Measurements from ENCODE around the gene PRKG1.

The PRKG1 gene

DNA sequence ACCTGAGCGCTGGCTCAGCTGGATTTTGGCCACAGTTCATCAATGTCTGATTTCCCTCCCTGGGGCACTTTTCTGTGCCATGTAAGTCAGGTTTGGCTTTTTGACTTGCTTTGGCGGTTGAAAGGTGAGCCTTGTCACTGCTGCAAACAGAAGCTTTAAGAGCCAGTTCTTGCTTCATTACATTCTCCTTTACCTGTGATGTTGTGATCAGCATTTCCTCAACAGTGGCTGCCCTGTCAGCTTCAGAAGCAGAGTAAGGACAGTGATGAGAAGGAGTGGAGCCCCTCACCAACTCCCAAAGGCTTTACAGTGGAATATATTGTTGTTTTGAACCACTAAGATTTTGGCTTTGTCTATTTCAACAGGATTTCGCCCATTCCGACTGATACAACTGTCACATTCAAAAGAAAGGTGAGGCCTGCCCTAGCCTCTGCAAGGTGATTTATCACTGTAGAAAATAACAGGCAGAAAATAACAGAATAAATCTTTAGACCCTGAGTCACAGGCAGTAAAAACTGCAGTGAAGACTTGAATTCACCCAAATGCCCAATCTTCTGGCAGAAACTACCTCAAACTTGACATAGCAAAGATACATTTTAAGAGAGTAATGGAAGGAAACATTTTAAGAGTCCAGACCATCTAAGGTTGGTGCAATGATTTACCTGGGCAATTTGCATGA lies 1226.5 kb downstream of the PRKG1 start:
- TF ChIP-seq, protein P1, sequence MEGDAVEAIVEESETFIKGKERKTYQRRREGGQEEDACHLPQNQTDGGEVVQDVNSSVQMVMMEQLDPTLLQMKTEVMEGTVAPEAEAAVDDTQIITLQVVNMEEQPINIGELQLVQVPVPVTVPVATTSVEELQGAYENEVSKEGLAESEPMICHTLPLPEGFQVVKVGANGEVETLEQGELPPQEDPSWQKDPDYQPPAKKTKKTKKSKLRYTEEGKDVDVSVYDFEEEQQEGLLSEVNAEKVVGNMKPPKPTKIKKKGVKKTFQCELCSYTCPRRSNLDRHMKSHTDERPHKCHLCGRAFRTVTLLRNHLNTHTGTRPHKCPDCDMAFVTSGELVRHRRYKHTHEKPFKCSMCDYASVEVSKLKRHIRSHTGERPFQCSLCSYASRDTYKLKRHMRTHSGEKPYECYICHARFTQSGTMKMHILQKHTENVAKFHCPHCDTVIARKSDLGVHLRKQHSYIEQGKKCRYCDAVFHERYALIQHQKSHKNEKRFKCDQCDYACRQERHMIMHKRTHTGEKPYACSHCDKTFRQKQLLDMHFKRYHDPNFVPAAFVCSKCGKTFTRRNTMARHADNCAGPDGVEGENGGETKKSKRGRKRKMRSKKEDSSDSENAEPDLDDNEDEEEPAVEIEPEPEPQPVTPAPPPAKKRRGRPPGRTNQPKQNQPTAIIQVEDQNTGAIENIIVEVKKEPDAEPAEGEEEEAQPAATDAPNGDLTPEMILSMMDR (IDR thresholded peaks at IDR 0.05; ENCODE audit: low read depth, low read length), result no peak
- Histone ChIP-seq H3K27ac (no peak overlapping the region), H3K36me3 (no peaks in the 10 kb centered on the region), H3K27me3 (ENCODE audit: insufficient read depth, low read depth, severe bottlenecking) (no peaks in the 10 kb centered on the region), H3K4me3 (ENCODE audit: low read depth, low read length) (no peak overlapping the region), H3K9me3 (ENCODE audit: severe bottlenecking) (no peaks in the 10 kb centered on the region)
- no peak for DNase-seq

DNA sequence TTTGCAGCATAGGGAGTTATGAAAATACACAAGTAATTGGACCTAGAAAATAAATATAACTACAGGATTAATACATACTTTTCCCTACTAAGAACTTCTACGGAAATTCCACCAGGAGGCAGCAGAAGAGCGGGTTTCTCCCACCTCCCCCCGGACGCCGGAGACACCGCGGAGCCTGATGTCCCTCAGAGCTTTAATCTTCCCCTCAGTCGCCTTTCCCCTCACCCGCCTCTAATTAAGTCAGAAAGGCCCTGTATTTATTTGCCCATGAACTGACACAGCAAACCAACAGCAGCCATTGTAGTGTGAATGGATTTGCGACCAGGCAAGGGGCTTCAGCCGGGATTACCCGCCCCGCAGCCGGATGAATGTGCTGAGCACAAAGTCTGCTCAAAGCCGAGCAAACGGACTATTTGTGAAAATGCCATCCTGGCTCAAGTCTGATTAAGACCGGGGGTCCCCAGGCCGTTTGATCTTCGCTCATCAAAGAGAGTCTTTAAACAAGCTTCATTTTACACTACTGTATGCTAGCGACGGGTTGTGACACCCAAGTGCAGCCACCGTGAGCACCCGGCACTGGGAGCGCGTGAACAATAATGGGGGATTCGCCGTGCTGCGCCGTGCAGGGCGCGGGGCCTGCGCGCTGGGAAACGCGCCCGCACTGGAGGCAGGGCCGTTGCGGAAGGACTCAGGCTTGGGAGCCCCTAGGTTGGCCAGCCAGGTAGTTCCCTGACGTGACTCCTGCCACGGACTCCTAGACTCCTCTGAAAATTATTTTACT lies 1234.2 kb downstream of the PRKG1 start:
- TF ChIP-seq, protein P1 (IDR thresholded peaks at IDR 0.05; ENCODE audit: low read depth, low read length), result peak; percentile 34; the same call in 1 of the 2 replicates
- DNase-seq, result peak; percentile 50
- Histone ChIP-seq H3K36me3 (no peaks in the 10 kb centered on the region), H3K27ac (no peak overlapping the region), H3K4me3 (ENCODE audit: low read depth, low read length) (peak overlapping the region; percentile 36), H3K27me3 (ENCODE audit: insufficient read depth, low read depth, severe bottlenecking) (peaks cover 22% of the 10 kb centered on the region), H3K9me3 (ENCODE audit: severe bottlenecking) (no peaks in the 10 kb centered on the region)

DNA sequence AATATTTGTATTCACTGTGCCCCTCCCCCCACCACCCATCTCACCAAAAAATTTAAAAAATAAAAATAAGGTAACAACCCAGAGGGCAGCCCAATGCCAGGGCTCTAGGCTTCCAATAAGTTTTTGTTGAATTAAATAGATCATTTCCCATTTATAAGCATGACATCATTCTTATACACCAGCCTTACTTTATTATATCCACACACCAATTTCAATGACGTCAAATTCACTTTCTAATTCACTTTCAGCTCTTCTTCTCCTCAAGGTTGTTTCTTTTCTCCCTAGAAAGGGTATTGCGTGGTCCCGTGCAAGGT lies 1238.6 kb downstream of the PRKG1 start:
- Histone ChIP-seq H3K9me3 (ENCODE audit: severe bottlenecking) (no peaks in the 10 kb centered on the region), H3K27ac (no peak overlapping the region), H3K36me3 (no peaks in the 10 kb centered on the region), H3K27me3 (ENCODE audit: insufficient read depth, low read depth, severe bottlenecking) (peaks cover 42% of the 10 kb centered on the region), H3K4me3 (ENCODE audit: low read depth, low read length) (no peak overlapping the region)
- TF ChIP-seq, protein P1 (IDR thresholded peaks at IDR 0.05; ENCODE audit: low read depth, low read length), result no peak
- DNase-seq, result no peak

DNA sequence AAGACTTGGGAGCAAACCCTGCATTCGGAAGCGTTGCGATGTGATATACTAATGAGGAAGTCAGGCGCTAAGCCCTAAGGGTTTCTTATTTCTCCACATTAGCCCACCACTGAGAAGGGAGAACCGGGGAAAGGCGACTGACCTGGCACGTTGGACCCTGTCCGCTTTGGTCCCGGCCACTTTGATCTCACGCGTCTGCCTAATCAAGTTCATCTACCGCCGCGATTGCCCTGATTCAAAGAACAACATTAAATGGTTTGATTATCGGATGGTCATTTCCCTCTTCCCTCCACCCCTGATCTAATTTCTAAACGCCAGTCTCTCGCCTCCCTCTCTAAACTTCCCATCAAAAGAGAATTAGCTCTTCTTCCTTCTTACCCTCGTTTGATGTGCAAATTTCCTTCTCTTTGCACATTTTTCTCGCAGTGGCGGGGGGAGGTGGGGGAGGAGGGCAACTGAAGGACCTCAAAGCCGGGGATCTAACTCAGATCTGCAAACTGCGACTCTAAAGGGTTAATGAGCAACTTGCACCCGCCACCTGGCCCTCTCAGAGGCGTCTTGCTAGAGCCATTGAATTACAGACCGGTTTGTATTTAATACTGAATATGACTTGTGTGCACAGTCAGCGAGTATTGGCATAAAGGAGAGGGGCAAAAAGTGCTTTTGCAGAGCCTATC lies 1239.1 kb downstream of the PRKG1 start:
- no peak overlapping the region for H3K4me3 ChIP-seq (ENCODE audit: low read depth, low read length)
- no peak for DNase-seq
- H3K27ac ChIP-seq, result no peak overlapping the region
- H3K9me3 ChIP-seq (ENCODE audit: severe bottlenecking), result no peaks in the 10 kb centered on the region
- H3K36me3 ChIP-seq, result no peaks in the 10 kb centered on the region
- TF ChIP-seq, protein P1 (IDR thresholded peaks at IDR 0.05; ENCODE audit: low read depth, low read length), result no peak
- peaks cover 41% of the 10 kb centered on the region for H3K27me3 ChIP-seq (ENCODE audit: insufficient read depth, low read depth, severe bottlenecking)

DNA sequence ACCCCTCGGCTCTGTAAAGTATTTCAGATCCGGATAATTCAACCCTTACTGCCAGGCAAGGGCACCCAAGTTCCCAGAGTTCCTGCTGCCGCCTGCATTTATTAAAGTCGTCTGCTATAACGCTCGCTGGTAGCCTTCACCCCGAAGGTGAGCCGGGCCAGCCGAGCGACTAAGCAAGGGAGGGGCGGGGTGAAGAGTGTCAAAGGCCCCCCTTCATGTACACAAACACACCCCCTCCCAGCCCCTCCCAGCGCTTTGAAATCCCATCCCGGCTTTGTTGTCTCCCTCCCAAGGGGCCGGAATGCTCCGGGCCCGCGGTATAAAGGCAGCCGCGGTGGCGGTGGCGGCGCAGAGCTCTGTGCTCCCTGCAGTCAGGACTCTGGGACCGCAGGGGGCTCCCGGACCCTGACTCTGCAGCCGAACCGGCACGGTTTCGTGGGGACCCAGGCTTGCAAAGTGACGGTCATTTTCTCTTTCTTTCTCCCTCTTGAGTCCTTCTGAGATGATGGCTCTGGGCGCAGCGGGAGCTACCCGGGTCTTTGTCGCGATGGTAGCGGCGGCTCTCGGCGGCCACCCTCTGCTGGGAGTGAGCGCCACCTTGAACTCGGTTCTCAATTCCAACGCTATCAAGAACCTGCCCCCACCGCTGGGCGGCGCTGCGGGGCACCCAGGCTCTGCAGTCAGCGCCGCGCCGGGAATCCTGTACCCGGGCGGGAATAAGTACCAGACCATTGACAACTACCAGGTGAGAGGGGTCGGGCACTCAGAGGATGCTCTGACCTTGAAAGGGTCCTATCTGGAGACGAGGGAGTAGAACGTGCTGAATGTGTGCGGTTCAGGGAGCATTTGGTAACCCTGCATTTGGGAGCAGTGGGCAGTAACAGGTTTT lies 1239.9 kb downstream of the PRKG1 start, which contains the start of gene DKK1:
DKK1 (plus strand) TSS at position 349 of the 889 bp plus-strand sequence; CDS start at position 503, 154 bp downstream.
- H3K36me3 ChIP-seq, result no peaks in the 10 kb centered on the region
- peaks cover 33% of the 10 kb centered on the region for H3K27me3 ChIP-seq (ENCODE audit: insufficient read depth, low read depth, severe bottlenecking)
- no peak within 1 kb of the TSS for H3K27ac ChIP-seq
- TF ChIP-seq, protein P1 (IDR thresholded peaks at IDR 0.05; ENCODE audit: low read depth, low read length), result 0 out of 2 replicates have a peak, but pooled peaks have one; percentile 19
- DNase-seq, result peak; percentile 11
- H3K4me3 ChIP-seq (ENCODE audit: low read depth, low read length), result no peak within 1 kb of the TSS
- H3K9me3 ChIP-seq (ENCODE audit: severe bottlenecking), result no peaks in the 10 kb centered on the region

Measured in WERI-Rb-1 (cell line).